HepG2 (cell line): Measurements from ENCODE around the gene ZNF444. TPM values are rescaled to one million over a fixed set of nuclear protein-coding genes. Genes with fewer than 3 reads are reported as not detected.
A peak's percentile ranks its signal among the peaks of the same experiment; 100 is the strongest.

Source experiments
- ATRX ChIP-seq: sonication (generic); formaldehyde crosslinking; IDR thresholded peaks from 2 replicates; pipeline ENCODE4 v1.4.0; 2020; ENCODE audit warnings: missing genetic modification reagents, borderline replicate concordance
- DMAP1 ChIP-seq: IDR thresholded peaks from 2 replicates; pipeline ENCODE4 v1.6.1; 2016
- FOXJ3 ChIP-seq: sonication (generic); formaldehyde crosslinking; IDR thresholded peaks from 2 replicates; pipeline ENCODE4 v1.4.0; 2020; ENCODE audit warnings: missing genetic modification reagents, mild to moderate bottlenecking, borderline replicate concordance
- FOXP1 ChIP-seq, 2 experiments: fragments of 450-650 bp in 1 of 2; IDR thresholded peaks; 2 replicates each; pipeline ENCODE4 v1.6.1; 2017 to 2018; ENCODE audit warnings: antibody characterized with exemption in 1 of 2
- GATAD2A ChIP-seq: IDR thresholded peaks from 2 replicates; pipeline ENCODE4 v1.6.1; 2016
- GPBP1L1 ChIP-seq: sonication (generic); formaldehyde crosslinking; IDR thresholded peaks from 2 replicates; pipeline ENCODE4 v1.5.0; 2020; ENCODE audit warnings: mild to moderate bottlenecking, missing genetic modification reagents
- NCOR1 ChIP-seq: fragments of 200-600 bp; sonication (generic); IDR thresholded peaks from 2 replicates; pipeline ENCODE4 v1.7.0; 2017; ENCODE audit warnings: antibody characterized with exemption, low read length, borderline replicate concordance
- PLSCR1 ChIP-seq: sonication (generic); formaldehyde crosslinking; IDR thresholded peaks from 2 replicates; pipeline ENCODE4 v1.5.0; 2020; ENCODE audit warnings: missing genetic modification reagents, mild to moderate bottlenecking, borderline replicate concordance
- SALL2 ChIP-seq: sonication (generic); formaldehyde crosslinking; IDR thresholded peaks from 2 replicates; pipeline ENCODE4 v1.8.1; 2023; ENCODE audit warnings: mild to moderate bottlenecking, missing genetic modification reagents, inconsistent platforms
- SIX1 ChIP-seq: sonication (generic); formaldehyde crosslinking; IDR thresholded peaks from 2 replicates; pipeline ENCODE4 v1.4.0; 2020; ENCODE audit warnings: missing genetic modification reagents, borderline replicate concordance
- TEAD2 ChIP-seq: sonication (generic); formaldehyde crosslinking; IDR thresholded peaks from 2 replicates; pipeline ENCODE4 v1.9.0; 2021; ENCODE audit warnings: missing genetic modification reagents
- TRIM22 ChIP-seq: fragments of 450-650 bp; IDR thresholded peaks from 2 replicates; pipeline ENCODE4 v1.6.1; 2017
- U2AF1 ChIP-seq: fragments of 200-400 bp; formaldehyde crosslinking; optimal IDR thresholded peaks from 2 replicates; pipeline ENCODE3; 2017; ENCODE audit warnings: mild to moderate bottlenecking, low read depth, low read length
- ZFP90 ChIP-seq: sonication (generic); formaldehyde crosslinking; IDR thresholded peaks from 2 replicates; pipeline ENCODE4 v1.8.0; 2022; ENCODE audit warnings: missing genetic modification reagents, mild to moderate bottlenecking, inconsistent platforms, borderline replicate concordance
- ZMYM2 ChIP-seq: sonication (generic); formaldehyde crosslinking; IDR thresholded peaks from 2 replicates; pipeline ENCODE4 v1.8.0; 2022; ENCODE audit warnings: mild to moderate bottlenecking, missing genetic modification reagents
- ZNF572 ChIP-seq: sonication (generic); formaldehyde crosslinking; IDR thresholded peaks from 2 replicates; pipeline ENCODE4 v1.5.1; 2020; ENCODE audit warnings: mild to moderate bottlenecking, missing genetic modification reagents
- ZSCAN20 ChIP-seq: sonication (generic); formaldehyde crosslinking; IDR thresholded peaks from 2 replicates; pipeline ENCODE4 v1.4.0; 2020; ENCODE audit warnings: missing genetic modification reagents, mild to moderate bottlenecking, borderline replicate concordance
- polyA plus RNA-seq, 8 experiments: library from polyadenylated mRNA; depleted of rRNA in 3 of 8; stranded (reverse) in 7 of 8; unstranded in 1 of 8; fragments of >200 nt; fragmentation: Illumina TruSeq in 4 of 8; extraction: Trizol in 4 of 8; gene quantifications; 2 replicates each; pipeline versions ENCODE4 v1.2.1 to v1.2.3, GENCODE V29; 2011 to 2016; ENCODE audit warnings: low read depth in 4 of 8, missing spikeins in 1 of 8, mixed read lengths in 1 of 8; ENCODE audit not compliant: insufficient read depth in 1 of 8
- total RNA-seq, 5 experiments: library from RNA; depleted of rRNA; stranded (reverse); fragments of >200 nt; fragmentation: Illumina TruSeq; extraction: Trizol; gene quantifications; 2 replicates each; pipeline ENCODE4 v1.2.3, GENCODE V29; 2016; ENCODE audit warnings: low read depth in 1 of 5
- TF ChIP-seq, protein P1 (sequence below): sonication (generic); formaldehyde crosslinking; IDR thresholded peaks from 2 replicates; pipeline ENCODE4 v1.5.0; 2020; ENCODE audit warnings: mild to moderate bottlenecking, missing genetic modification reagents
- TF ChIP-seq, protein P2 (sequence below): sonication (generic); formaldehyde crosslinking; IDR thresholded peaks from 2 replicates; pipeline ENCODE4 v1.8.1; 2023; ENCODE audit warnings: mild to moderate bottlenecking, moderate library complexity, missing genetic modification reagents
- TF ChIP-seq, protein P3 (sequence below): IDR thresholded peaks from 2 replicates; pipeline ENCODE4 v1.6.1; 2016; ENCODE audit warnings: missing biosample characterization, missing genetic modification reagents, low read depth

ZNF444 gene
- total and polyA plus RNA-seq, 2 of the 13 experiments (the other 11 are each of a cell fraction or from before 2014, with no cell fraction given) = 27.4 to 30.3 TPM

DNA sequence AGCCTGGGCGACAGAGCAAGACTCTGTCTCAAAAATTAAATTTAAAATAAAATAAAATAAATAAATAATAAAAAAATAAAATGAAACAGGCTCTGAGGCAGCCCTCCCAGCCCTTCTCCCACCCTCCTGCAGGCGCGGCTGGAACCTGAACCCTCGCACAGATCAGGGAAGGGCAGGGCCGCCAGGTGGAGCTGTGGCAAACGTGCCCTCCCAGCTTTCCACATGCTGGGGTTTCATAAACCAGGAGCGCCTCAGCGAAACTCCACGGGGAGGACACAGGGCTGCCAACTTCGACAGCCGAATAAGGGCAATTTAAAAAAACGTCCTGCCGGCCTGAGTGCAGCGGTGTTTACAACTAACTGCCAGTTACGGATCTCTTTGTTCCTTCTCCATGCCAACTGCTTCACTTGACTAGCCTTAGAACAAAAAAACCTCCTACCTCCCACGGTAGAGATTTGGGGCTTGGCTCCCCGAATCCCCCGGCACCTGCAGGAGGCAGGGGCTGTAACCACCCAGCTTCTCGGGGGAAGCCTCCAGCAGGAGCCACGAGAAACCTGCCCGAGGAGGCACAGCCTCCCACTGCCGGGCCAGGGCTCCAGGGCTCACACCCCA lies 35.9 kb upstream of the ZNF444 start (continued):
- TF ChIP-seq, protein P1, sequence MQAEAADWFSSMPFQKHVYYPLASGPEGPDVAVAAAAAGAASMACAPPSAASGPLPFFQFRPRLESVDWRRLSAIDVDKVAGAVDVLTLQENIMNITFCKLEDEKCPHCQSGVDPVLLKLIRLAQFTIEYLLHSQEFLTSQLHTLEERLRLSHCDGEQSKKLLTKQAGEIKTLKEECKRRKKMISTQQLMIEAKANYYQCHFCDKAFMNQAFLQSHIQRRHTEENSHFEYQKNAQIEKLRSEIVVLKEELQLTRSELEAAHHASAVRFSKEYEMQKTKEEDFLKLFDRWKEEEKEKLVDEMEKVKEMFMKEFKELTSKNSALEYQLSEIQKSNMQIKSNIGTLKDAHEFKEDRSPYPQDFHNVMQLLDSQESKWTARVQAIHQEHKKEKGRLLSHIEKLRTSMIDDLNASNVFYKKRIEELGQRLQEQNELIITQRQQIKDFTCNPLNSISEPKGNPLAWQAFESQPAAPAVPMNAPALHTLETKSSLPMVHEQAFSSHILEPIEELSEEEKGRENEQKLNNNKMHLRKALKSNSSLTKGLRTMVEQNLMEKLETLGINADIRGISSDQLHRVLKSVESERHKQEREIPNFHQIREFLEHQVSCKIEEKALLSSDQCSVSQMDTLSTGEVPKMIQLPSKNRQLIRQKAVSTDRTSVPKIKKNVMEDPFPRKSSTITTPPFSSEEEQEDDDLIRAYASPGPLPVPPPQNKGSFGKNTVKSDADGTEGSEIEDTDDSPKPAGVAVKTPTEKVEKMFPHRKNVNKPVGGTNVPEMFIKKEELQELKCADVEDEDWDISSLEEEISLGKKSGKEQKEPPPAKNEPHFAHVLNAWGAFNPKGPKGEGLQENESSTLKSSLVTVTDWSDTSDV = no peak
- TF ChIP-seq SALL2 = no peak
- TF ChIP-seq NCOR1 = no peak
- no peak for TF ChIP-seq PLSCR1 (CRISPR knock-in tag)
- no peak for TF ChIP-seq ZNF572 (CRISPR knock-in tag)
- TF ChIP-seq FOXJ3 (CRISPR knock-in tag) = no peak
- no peak for TF ChIP-seq SIX1 (CRISPR knock-in tag)
- no peak for TF ChIP-seq ZFP90 (CRISPR knock-in tag)
- no peak for TF ChIP-seq TEAD2 (CRISPR knock-in tag)
- TF ChIP-seq, protein P2, sequence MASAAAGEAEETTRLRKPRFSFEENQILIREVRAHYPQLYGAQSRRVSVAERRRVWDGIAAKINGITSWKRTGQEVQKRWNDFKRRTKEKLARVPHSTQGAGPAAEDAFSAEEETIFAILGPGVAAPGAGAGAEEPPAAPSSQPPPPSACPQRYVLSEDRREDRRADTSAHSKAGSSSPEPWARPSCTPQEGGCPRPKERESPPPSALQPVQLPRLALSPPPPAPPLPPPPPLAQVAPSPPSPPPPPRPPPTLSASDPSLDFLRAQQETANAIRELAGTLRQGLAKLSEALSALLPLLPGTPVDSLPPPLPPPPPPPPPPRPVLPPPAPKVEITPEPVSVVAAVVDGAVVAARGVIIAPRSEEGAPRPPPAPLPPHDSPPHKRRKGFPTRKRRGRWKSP (CRISPR knock-in tag) = no peak
- no peak for TF ChIP-seq ATRX (CRISPR knock-in tag)
- TF ChIP-seq ZSCAN20 (CRISPR knock-in tag) = no peak
- TF ChIP-seq DMAP1 = no peak
- TF ChIP-seq GATAD2A (CRISPR knock-in tag) = peak; percentile 36; the same call in 1 of the 2 replicates
- no peak for TF ChIP-seq FOXP1 (IDR thresholded peaks at IDR 0.05)
- no peak for TF ChIP-seq FOXP1 (CRISPR knock-in tag; IDR thresholded peaks at IDR 0.05)
- no peak for TF ChIP-seq ZMYM2 (CRISPR knock-in tag)
- no peak for TF ChIP-seq GPBP1L1
- no peak for TF ChIP-seq U2AF1
- TF ChIP-seq TRIM22 = no peak
- TF ChIP-seq, protein P3, sequence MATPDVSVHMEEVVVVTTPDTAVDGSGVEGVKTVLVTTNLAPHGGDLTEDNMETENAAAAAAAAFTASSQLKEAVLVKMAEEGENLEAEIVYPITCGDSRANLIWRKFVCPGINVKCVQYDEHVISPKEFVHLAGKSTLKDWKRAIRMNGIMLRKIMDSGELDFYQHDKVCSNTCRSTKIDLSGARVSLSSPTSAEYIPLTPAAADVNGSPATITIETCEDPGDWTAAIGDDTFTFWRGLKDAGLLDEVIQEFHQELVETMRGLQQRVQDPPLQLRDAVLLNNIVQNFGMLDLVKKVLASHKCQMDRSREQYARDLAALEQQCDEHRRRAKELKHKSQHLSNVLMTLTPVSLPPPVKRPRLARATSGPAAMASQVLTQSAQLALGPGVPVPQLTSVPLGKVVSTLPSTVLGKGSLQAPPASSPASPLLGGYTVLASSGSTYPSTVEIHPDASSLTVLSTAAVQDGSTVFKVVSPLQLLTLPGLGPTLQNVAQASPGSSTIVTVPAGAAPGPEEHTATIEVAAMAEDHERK (CRISPR knock-in tag) = no peak
